ENCODE measurements around the gene ITSN2.

GRCh38 chr2:24400207-24400907 is 40.0 kb upstream of the ITSN2 start:
- no peak for TF ChIP-seq CTCF (IDR thresholded peaks at IDR 0.05)
- no peak for TF ChIP-seq POLR2A (IDR thresholded peaks at IDR 0.05)

All from lower leg skin (tissue), 3 donors.